CD4-positive, CD25-positive, alpha-beta regulatory T cell (primary cell): ENCODE measurements around the gene CHAT. TPM values are rescaled to one million over a fixed set of nuclear protein-coding genes. Genes with fewer than 3 reads are reported as not detected.

Source experiments
- ATAC-seq, 2 donors: fragments of 150-1000 bp; cut with Tn5 transposase; one replicate each; pipeline ENCODE4 v1.10.0; 2021; ENCODE audit warnings: low read depth in 2 of 2, moderate number of reproducible peaks in 2 of 2, moderate library complexity in 1 of 2
- DNase-seq, 3 donors: peaks; one replicate each; pipeline versions ENCODE4 v3.0.0 to v3.0.0-alpha.2; 2012 to 2022; ENCODE audit warnings: mixed read lengths in 1 of 3
- H3K27ac ChIP-seq: one replicate; pipeline ENCODE4 v1.7.0; 2013; ENCODE audit warnings: mild to moderate bottlenecking, low read length; ENCODE audit not compliant: insufficient read depth, poor library complexity, severe bottlenecking
- H3K27me3 ChIP-seq: one replicate; pipeline ENCODE4 v1.7.0; 2013; ENCODE audit warnings: low read length; ENCODE audit not compliant: control insufficient read depth, insufficient read depth
- H3K36me3 ChIP-seq: one replicate; pipeline ENCODE4 v1.7.0; 2013; ENCODE audit warnings: mild to moderate bottlenecking, low read length, moderate library complexity; ENCODE audit not compliant: control insufficient read depth, insufficient read depth
- H3K4me1 ChIP-seq: 2 replicates; pipeline ENCODE4 v1.7.0; 2013; ENCODE audit warnings: mild to moderate bottlenecking, low read length; ENCODE audit not compliant: insufficient read depth, control insufficient read depth, poor library complexity, severe bottlenecking
- H3K4me3 ChIP-seq: one replicate; pipeline ENCODE4 v1.7.0; 2013; ENCODE audit warnings: low read depth, mild to moderate bottlenecking, low read length, moderate library complexity
- H3K9me3 ChIP-seq, 2 experiments: 1 replicate in 1 of 2; 2 replicates in 1 of 2; pipeline ENCODE4 v1.7.0; 2013; ENCODE audit warnings: low read length in 2 of 2, mild to moderate bottlenecking in 1 of 2, moderate library complexity in 1 of 2; ENCODE audit not compliant: control insufficient read depth in 2 of 2
- H3K27ac Mint-ChIP-seq, 3 donors: one replicate each; pipeline ENCODE4 v1.8.0; 2020 to 2022; ENCODE audit warnings: mild to moderate bottlenecking in 3 of 3, mixed read lengths in 3 of 3, moderate library complexity in 2 of 3
- H3K27me3 Mint-ChIP-seq: one replicate; pipeline ENCODE4 v1.8.0; 2022; ENCODE audit warnings: mild to moderate bottlenecking, mixed read lengths
- H3K36me3 Mint-ChIP-seq: one replicate; pipeline ENCODE4 v1.8.0; 2020; ENCODE audit warnings: mixed read lengths
- H3K4me1 Mint-ChIP-seq, 4 donors: one replicate each; pipeline ENCODE4 v1.8.0; 2020 to 2022; ENCODE audit warnings: mixed read lengths in 4 of 4, mild to moderate bottlenecking in 1 of 4
- H3K4me3 Mint-ChIP-seq, 4 donors: one replicate each; pipeline ENCODE4 v1.8.0; 2020 to 2022; ENCODE audit warnings: mild to moderate bottlenecking in 4 of 4, mixed read lengths in 4 of 4, moderate library complexity in 3 of 4
- H3K9me3 Mint-ChIP-seq, 7 donors: one replicate each; pipeline ENCODE4 v1.8.0; 2020 to 2022; ENCODE audit warnings: mixed read lengths in 7 of 7, mild to moderate bottlenecking in 3 of 7, moderate library complexity in 2 of 7
- polyA plus RNA-seq, 4 donors: library from polyadenylated mRNA; unstranded; fragments of 300-500 nt; fragmentation: Illumina TruSeq; gene quantifications; one replicate each; pipeline ENCODE4 v1.2.3, GENCODE V29; 2021
- total RNA-seq: library from RNA; stranded (reverse); gene quantifications from one replicate; pipeline ENCODE4 v1.2.3, GENCODE V29; 2022

CHAT gene
- total and polyA plus RNA-seq, 5 donors from 2014 or later, result not detected

DNA sequence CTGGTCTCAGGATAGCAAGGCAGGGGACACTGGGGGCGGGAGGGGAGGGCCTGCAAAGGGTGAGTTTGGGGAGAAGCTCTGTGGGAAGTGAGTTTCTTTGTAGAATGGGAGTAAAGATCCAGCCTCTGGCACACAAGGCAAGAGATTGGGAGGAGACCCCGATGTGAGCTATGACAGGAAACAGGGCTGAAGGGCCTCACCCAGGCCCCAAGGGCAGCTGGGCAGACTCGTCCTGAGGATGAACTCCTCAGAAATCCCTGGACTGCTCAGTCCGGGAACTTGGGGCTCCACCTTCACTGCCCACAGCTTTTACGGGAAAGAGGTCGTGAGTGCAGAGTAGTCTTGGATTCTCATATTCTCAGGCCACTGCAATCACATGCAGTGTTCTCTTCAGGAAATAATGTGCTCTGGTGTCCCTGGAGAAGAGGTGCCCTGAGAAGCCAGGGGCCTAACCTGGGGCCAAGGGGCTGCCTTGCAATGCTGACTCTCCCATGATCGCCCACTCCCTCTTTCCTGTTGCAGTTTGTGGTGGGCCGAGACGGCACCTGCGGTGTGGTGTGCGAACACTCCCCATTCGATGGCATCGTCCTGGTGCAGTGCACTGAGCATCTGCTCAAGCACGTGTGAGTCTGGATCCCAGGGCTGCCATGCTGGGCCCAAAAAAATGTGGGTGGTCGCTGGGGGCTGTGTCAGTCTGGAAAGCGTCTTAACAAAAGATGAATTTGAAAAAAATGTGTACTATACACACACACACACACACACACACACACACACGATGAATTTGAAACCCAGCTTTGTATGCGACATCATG is 34.4 kb downstream of the CHAT start:
- Mint-ChIP-seq H3K36me3 (no peaks in the 10 kb centered on the region), H3K27ac (no peak overlapping the region), H3K9me3 (peaks cover 0 to 2% (median 0%) of the 10 kb centered on the region in 7 donors), H3K4me3 (no peak overlapping the region), H3K27me3 (peaks cover 4% of the 10 kb centered on the region), H3K4me1 (peaks cover 0 to 3% (median 0%) of the 10 kb centered on the region in 4 donors)
- no peaks in the 10 kb centered on the region for H3K36me3 ChIP-seq
- no peaks in the 10 kb centered on the region for H3K4me1 ChIP-seq
- DNase-seq (no peak), ATAC-seq (no peak)
- no peak overlapping the region for H3K27ac ChIP-seq
- no peaks in the 10 kb centered on the region for H3K9me3 ChIP-seq
- H3K4me3 ChIP-seq, result no peak overlapping the region
- H3K27me3 ChIP-seq, result no peaks in the 10 kb centered on the region

DNA sequence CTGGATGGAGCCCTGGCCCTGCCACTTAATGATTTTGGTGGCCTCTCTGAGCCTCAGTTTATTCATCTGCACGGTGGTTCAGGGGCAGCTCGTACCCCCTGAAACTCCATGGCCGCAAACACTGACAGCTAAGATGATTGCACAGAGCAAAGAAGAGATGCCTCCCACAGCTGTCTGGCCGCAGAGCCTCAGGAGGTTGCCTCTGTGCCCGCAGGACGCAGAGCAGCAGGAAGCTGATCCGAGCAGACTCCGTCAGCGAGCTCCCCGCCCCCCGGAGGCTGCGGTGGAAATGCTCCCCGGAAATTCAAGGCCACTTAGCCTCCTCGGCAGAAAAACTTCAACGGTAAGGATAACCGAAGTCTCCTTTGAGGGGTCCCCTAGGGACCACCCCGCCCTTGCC is 35.5 kb downstream of the CHAT start:
- peak in 1 of 3 donors; percentile 52 for DNase-seq
- H3K4me1 Mint-ChIP-seq, result peaks cover 0 to 3% (median 0%) of the 10 kb centered on the region in 4 donors
- H3K27me3 Mint-ChIP-seq, result peaks cover 4% of the 10 kb centered on the region

DNA sequence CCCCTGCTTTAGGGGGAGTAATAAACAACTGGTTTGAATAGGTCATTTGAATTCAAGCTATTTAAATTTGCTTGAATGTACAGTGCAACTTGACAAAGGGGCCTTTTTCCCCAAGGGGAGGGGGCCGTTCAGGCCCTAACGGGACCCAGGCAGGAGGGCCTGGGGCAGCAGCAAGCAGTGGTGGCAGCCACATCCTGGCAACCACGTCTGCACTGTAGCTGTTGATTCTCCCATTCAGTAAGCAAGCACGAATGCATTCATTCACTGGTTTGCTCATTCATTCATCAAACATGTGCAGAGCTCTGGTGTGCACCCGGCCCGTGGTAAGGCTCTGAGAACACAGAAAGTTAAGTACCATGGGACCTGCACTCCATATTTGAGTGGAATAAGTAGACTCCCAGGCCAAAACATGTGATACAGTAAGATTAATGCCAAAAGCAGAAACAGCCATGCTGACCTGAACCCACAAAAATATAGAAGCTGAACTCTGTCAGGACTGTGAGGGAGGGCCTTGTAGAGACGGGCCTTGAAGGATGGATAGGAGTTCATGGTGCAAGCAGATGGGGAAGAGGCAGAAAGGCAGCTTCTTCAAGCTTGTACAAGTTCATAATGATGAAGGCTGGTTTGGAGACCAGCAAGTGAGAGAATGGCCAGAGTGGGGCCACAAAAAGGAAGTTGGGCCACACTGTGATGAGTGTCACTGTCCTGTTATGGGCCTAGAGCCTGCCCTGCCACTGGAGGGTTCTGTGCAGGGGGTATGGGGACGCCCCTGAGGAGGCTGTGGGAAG is 36.3 kb downstream of the CHAT start:
- no peaks in the 10 kb centered on the region for H3K36me3 Mint-ChIP-seq
- ATAC-seq (no peak), DNase-seq (no peak)
- Histone ChIP-seq H3K36me3 (no peaks in the 10 kb centered on the region), H3K27me3 (no peaks in the 10 kb centered on the region), H3K9me3 (no peaks in the 10 kb centered on the region), H3K4me1 (no peaks in the 10 kb centered on the region), H3K27ac (no peak overlapping the region), H3K4me3 (no peak overlapping the region)
- H3K27ac Mint-ChIP-seq, result peak overlapping the region in 1 of 3 donors; percentile 51
- peaks cover 0 to 2% (median 0%) of the 10 kb centered on the region in 7 donors for H3K9me3 Mint-ChIP-seq
- peaks cover 4% of the 10 kb centered on the region for H3K27me3 Mint-ChIP-seq
- peaks cover 0 to 3% (median 0%) of the 10 kb centered on the region in 4 donors for H3K4me1 Mint-ChIP-seq
- H3K4me3 Mint-ChIP-seq, result no peak overlapping the region

More for the DNA sequence above, 35.5 kb downstream of the CHAT start:
- ATAC-seq, result no peak
- no peaks in the 10 kb centered on the region for H3K36me3 Mint-ChIP-seq
- no peaks in the 10 kb centered on the region for H3K9me3 ChIP-seq
- H3K4me3 Mint-ChIP-seq, result no peak overlapping the region
- H3K27ac Mint-ChIP-seq, result no peak overlapping the region
- H3K27ac ChIP-seq, result no peak overlapping the region
- no peaks in the 10 kb centered on the region for H3K27me3 ChIP-seq
- H3K36me3 ChIP-seq, result no peaks in the 10 kb centered on the region
- peaks cover 0 to 2% (median 0%) of the 10 kb centered on the region in 7 donors for H3K9me3 Mint-ChIP-seq
- H3K4me1 ChIP-seq, result no peaks in the 10 kb centered on the region
- no peak overlapping the region for H3K4me3 ChIP-seq

DNA sequence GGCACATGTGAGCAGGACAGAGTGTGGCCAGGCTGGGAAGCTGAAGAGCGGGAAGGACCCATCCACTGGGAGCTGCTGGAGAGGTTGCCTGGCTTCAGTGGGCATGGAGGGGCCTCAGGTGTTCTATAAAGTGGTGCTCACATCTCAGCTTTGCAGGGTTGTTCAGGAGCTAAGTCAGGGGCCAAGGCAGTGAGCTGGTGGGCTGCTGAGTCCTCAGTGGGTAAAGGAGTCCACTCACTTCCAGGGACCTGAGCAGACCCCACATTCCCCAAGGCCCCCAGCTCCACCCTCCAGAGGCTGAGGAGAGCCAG is 36.8 kb downstream of the CHAT start:
- Mint-ChIP-seq H3K4me3 (no peak overlapping the region), H3K27ac (no peak overlapping the region), H3K4me1 (peaks cover 0 to 3% (median 0%) of the 10 kb centered on the region in 4 donors), H3K27me3 (peaks cover 4% of the 10 kb centered on the region), H3K36me3 (no peaks in the 10 kb centered on the region), H3K9me3 (peaks cover 0 to 2% (median 0%) of the 10 kb centered on the region in 7 donors)
- no peaks in the 10 kb centered on the region for H3K4me1 ChIP-seq
- no peaks in the 10 kb centered on the region for H3K27me3 ChIP-seq
- H3K36me3 ChIP-seq, result no peaks in the 10 kb centered on the region
- no peak overlapping the region for H3K27ac ChIP-seq
- H3K9me3 ChIP-seq, result no peaks in the 10 kb centered on the region
- DNase-seq (no peak), ATAC-seq (no peak)
- H3K4me3 ChIP-seq, result no peak overlapping the region

DNA sequence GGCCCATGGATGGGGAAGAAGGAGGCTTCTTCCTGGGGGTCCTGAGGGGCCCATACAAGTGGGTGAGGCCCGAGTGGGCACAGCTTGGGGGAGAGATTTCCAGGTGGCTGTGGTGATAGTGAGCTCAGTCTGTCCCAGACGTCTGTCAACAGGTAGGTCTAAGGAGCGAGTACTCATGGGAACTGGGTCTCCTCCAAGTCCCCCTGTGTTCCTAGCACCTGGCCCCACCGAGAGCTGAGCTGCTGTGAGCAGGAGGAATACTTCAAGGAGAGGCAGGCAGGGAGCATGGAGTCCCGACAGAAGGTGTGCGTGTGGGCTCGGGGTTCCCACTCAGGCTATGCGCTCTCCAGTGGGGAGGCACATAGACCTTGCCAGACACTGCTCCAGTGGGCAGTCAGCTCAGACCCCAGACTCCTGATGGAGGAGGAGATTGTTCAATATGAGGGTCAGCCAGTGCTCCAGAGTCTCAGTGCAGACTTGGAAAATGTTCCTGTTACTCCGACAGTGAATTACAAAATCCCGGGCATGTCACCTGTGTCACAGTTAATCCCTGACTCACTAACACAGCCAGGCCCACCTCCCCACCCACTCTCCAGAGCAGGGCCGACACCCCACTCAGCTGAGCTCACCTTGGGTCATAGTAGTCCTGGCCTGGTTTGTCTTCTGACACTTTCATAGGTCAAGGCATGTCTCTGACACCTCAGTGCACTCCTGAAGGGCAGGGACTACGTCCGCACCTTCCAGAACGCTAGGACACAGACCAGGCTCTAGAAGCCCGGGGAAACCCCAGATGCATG is 37.4 kb downstream of the CHAT start:
- peaks cover 0 to 3% (median 0%) of the 10 kb centered on the region in 4 donors for H3K4me1 Mint-ChIP-seq
- Histone ChIP-seq H3K36me3 (no peaks in the 10 kb centered on the region), H3K4me1 (no peaks in the 10 kb centered on the region), H3K27me3 (no peaks in the 10 kb centered on the region), H3K27ac (no peak overlapping the region), H3K9me3 (no peaks in the 10 kb centered on the region), H3K4me3 (no peak overlapping the region)
- H3K9me3 Mint-ChIP-seq, result peaks cover 0 to 2% (median 0%) of the 10 kb centered on the region in 7 donors
- DNase-seq (no peak), ATAC-seq (no peak)
- H3K36me3 Mint-ChIP-seq, result no peaks in the 10 kb centered on the region
- H3K27ac Mint-ChIP-seq, result peak overlapping the region in 1 of 3 donors; percentile 86
- peaks cover 4% of the 10 kb centered on the region for H3K27me3 Mint-ChIP-seq
- H3K4me3 Mint-ChIP-seq, result no peak overlapping the region

DNA sequence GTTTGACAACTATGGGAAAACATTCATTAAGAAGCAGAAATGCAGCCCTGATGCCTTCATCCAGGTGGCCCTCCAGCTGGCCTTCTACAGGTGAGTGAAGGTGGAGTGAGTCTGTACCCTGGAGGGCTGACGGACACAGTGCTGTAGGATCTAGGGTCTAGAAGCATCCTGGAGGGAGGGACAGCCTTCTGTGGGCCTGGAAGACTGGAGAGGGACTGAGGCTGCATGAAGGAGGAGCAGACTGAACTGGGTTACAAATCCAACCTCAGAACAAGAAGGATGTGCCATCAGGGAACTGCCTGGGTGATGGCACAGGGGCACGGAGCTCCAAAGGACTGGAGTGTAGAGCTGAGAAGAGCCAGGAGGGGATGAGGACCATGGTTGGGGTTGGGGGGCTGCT is 38.1 kb downstream of the CHAT start:
- DNase-seq, result no peak
- Mint-ChIP-seq H3K36me3 (no peaks in the 10 kb centered on the region), H3K27me3 (peaks cover 4% of the 10 kb centered on the region), H3K27ac (peak overlapping the region in 1 of 3 donors; percentile 86), H3K4me1 (peaks cover 0 to 3% (median 0%) of the 10 kb centered on the region in 4 donors), H3K9me3 (peaks cover 0 to 2% (median 0%) of the 10 kb centered on the region in 7 donors), H3K4me3 (no peak overlapping the region)
- Histone ChIP-seq H3K9me3 (no peaks in the 10 kb centered on the region), H3K4me3 (no peak overlapping the region), H3K36me3 (no peaks in the 10 kb centered on the region), H3K27ac (no peak overlapping the region), H3K27me3 (no peaks in the 10 kb centered on the region), H3K4me1 (no peaks in the 10 kb centered on the region)
- ATAC-seq, result no peak

DNA sequence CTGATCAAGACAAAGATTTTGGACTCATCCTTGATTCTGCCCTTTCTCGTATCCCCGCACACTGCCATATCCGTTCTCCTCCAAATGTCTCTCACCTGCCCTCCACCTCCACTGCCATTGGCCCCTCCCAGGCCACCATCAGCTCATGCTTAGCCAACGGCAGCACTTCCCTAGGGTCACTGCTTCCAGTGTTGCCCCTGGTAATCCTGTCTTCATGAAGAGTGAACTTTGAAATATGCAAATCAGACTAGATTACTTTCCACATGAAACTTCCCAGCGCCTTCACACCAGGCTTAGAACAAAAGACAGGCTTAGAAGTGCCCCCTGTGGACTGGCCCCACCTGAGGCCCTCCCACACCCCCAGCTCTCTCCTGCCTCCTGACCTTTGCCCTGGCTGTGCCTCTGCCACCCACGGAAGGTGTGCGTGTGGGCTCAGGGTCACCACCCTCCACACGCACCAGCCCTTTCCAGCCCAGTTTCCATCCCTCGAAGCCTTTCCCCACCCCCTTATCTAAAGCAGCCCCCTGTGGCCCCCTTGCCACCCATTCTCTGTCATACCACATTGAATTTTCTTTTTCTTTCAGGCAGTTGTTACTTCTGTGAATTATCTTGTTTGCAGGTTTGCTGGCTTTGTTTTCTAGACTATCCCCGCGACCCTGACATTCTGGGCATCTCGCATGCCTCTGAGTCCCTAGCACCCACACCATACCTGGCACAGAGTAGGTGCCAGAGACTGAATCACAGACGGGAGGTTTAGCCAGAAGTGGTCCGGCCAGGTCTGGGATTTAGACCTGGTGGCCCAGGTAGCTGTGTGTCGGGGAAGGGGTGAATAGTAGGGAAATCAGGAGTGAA is 38.8 kb downstream of the CHAT start:
- H3K4me3 ChIP-seq, result no peak overlapping the region
- H3K27ac ChIP-seq, result no peak overlapping the region
- H3K27ac Mint-ChIP-seq, result no peak overlapping the region
- no peaks in the 10 kb centered on the region for H3K36me3 Mint-ChIP-seq
- no peaks in the 10 kb centered on the region for H3K9me3 ChIP-seq
- DNase-seq (no peak), ATAC-seq (no peak)
- H3K4me1 ChIP-seq, result no peaks in the 10 kb centered on the region
- H3K36me3 ChIP-seq, result no peaks in the 10 kb centered on the region
- peaks cover 0 to 3% (median 0%) of the 10 kb centered on the region in 4 donors for H3K4me1 Mint-ChIP-seq
- H3K4me3 Mint-ChIP-seq, result no peak overlapping the region
- peaks cover 0 to 5% (median 0%) of the 10 kb centered on the region in 7 donors for H3K9me3 Mint-ChIP-seq
- H3K27me3 ChIP-seq, result no peaks in the 10 kb centered on the region
- peaks cover 4% of the 10 kb centered on the region for H3K27me3 Mint-ChIP-seq
